ENCODE data around the gene APOBEC3B. TPM values are rescaled to one million over a fixed set of nuclear protein-coding genes. Genes with fewer than 3 reads are reported as not detected.
"Not testable (repeated sequence)": the region's sequence is repeated elsewhere in the genome, so short reads cannot be mapped to it uniquely, and the experiment has no call there.

APOBEC3B gene
- total and polyA plus RNA-seq, 2 experiments from 2014 or later, result 2.2 to 11.0 TPM

DNA sequence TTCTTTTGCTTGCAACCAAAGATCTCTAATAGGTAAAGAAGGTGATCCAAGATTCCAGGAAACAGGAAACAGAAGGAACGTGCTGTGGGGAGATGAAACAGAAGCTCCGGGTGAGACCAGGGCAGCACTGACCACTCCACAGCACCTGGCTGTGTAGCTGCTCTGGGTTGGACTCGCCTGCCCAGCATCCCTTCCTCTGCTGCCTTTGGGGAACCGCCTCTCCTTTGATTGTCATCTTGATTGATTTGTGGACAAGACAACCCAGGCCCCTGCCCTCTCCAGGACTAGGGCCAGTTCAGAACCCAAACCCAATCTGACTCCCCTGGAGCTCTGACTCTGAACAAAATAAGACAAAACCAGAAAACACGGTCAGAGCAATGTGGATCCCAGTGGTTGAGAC lies 39.4 kb upstream of the APOBEC3B start:
- Histone ChIP-seq H3K9me3 (ENCODE audit: low read depth) (no peaks in the 10 kb centered on the region), H3K27ac (no peak overlapping the region), H3K4me3 (no peak overlapping the region), H3K9me2 (replicated peaks; ENCODE audit: insufficient read depth) (no peaks in the 10 kb centered on the region), H3K79me2 (no peaks in the 10 kb centered on the region), H3K4me1 (ENCODE audit: insufficient read depth) (peaks cover 6% of the 10 kb centered on the region), H2AFZ (no peak overlapping the region), H3K36me3 (replicated peaks; ENCODE audit: insufficient read depth, low read depth) (no peaks in the 10 kb centered on the region), H3K4me2 (no peak overlapping the region), H4K20me1 (ENCODE audit: insufficient read depth, poor library complexity, severe bottlenecking) (no peaks in the 10 kb centered on the region), H3K27me3 (peaks cover 3% of the 10 kb centered on the region)
- WGBS (ENCODE audit: low lambda C conversion rate, missing lambda C conversion rate), result 88% methylated on average over 5 of the region's 5 CpGs
- TF ChIP-seq EZH2phosphoT487 (IDR thresholded peaks at IDR 0.05; ENCODE audit: low read depth, severe bottlenecking, unreplicated experiment), result no peak
- no peak for TF ChIP-seq EZH2 (IDR thresholded peaks at IDR 0.05; ENCODE audit: borderline replicate concordance)
- TF ChIP-seq, protein P1, sequence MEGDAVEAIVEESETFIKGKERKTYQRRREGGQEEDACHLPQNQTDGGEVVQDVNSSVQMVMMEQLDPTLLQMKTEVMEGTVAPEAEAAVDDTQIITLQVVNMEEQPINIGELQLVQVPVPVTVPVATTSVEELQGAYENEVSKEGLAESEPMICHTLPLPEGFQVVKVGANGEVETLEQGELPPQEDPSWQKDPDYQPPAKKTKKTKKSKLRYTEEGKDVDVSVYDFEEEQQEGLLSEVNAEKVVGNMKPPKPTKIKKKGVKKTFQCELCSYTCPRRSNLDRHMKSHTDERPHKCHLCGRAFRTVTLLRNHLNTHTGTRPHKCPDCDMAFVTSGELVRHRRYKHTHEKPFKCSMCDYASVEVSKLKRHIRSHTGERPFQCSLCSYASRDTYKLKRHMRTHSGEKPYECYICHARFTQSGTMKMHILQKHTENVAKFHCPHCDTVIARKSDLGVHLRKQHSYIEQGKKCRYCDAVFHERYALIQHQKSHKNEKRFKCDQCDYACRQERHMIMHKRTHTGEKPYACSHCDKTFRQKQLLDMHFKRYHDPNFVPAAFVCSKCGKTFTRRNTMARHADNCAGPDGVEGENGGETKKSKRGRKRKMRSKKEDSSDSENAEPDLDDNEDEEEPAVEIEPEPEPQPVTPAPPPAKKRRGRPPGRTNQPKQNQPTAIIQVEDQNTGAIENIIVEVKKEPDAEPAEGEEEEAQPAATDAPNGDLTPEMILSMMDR (IDR thresholded peaks at IDR 0.05; ENCODE audit: poor library complexity), result no peak
- DNase-seq (ENCODE audit: low spot score), result no peak

DNA sequence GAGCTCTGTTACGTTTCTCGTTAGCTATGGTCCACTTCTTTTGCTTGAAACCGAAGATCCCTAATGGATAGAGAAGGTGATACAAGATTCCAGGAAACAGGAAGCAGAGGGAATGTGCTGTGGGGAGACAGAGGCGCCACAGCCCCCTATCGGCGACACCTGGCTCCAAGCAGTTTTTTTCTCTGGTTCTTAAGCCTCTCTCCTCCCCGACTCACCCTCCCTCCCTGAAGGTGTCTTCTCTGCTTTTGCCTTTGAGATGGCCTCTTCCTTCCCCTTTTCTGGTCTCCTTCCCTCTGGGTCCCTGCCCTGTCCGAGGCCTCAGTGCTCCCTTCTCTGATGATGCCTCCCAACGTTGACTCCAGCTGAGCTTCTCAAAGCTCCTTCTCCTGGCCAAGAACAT lies 38.9 kb upstream of the APOBEC3B start:
- no peak for TF ChIP-seq EZH2phosphoT487 (IDR thresholded peaks at IDR 0.05; ENCODE audit: low read depth, severe bottlenecking, unreplicated experiment)
- WGBS (ENCODE audit: low lambda C conversion rate, missing lambda C conversion rate), result 75% methylated on average over 9 of the region's 9 CpGs

DNA sequence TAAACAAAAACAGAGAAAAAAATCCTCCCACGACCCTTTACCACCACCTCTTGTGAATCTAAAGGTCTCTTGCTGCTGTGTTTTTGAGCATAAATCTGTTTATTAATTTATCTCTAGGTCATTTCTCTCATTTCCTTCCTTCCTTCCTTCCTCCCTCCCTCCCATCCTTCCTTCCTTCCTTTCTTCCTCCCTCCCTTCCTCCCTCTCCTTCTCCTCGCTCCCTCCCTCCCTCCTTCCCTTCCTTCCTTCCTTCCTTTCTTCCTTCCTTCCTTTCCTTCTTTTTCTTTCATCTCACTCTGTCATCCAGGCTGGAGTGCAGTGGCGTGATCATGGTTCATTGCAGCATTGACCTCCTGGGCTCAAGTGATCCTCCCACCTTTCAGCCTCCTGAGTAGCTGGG lies 38.3 kb upstream of the APOBEC3B start:
- 71% methylated on average over 3 of the region's 3 CpGs for WGBS (ENCODE audit: low lambda C conversion rate, missing lambda C conversion rate)

More for the DNA sequence above, 38.9 kb upstream of the APOBEC3B start:
- no peak for DNase-seq (ENCODE audit: low spot score)
- Histone ChIP-seq H2AFZ (no peak overlapping the region), H3K27me3 (peaks cover 3% of the 10 kb centered on the region), H3K79me2 (no peaks in the 10 kb centered on the region), H3K27ac (no peak overlapping the region), H4K20me1 (ENCODE audit: insufficient read depth, poor library complexity, severe bottlenecking) (no peaks in the 10 kb centered on the region), H3K4me1 (ENCODE audit: insufficient read depth) (peaks cover 6% of the 10 kb centered on the region), H3K4me3 (no peak overlapping the region), H3K9me3 (ENCODE audit: low read depth) (no peaks in the 10 kb centered on the region), H3K9me2 (replicated peaks; ENCODE audit: insufficient read depth) (no peaks in the 10 kb centered on the region), H3K36me3 (replicated peaks; ENCODE audit: insufficient read depth, low read depth) (no peaks in the 10 kb centered on the region), H3K4me2 (no peak overlapping the region)

DNA sequence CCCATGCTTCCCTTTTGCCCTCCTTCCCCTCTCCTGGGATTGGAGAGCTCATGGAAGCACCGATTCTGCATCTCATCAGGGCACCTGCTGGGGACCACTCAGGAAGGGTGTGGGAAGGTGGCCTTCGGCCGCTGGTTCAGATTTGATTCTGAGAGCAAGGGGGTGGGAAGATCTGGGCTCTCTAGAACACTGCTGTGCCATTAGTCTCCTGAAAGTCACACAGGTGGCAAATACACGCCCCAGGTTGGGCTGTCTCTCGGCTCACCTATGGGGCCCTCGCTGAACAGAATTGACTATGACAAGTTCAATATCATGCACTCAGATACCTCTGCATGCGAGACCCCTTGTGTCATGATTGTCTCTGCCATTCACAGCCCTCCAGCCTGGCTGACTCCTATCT lies 37.5 kb upstream of the APOBEC3B start:
- Histone ChIP-seq H3K4me1 (ENCODE audit: insufficient read depth) (peaks cover 6% of the 10 kb centered on the region), H3K36me3 (replicated peaks; ENCODE audit: insufficient read depth, low read depth) (no peaks in the 10 kb centered on the region), H3K4me3 (no peak overlapping the region), H3K27ac (no peak overlapping the region), H4K20me1 (ENCODE audit: insufficient read depth, poor library complexity, severe bottlenecking) (no peaks in the 10 kb centered on the region), H3K27me3 (peaks cover 3% of the 10 kb centered on the region), H3K79me2 (no peaks in the 10 kb centered on the region), H2AFZ (no peak overlapping the region), H3K9me3 (ENCODE audit: low read depth) (no peaks in the 10 kb centered on the region), H3K4me2 (no peak overlapping the region), H3K9me2 (replicated peaks; ENCODE audit: insufficient read depth) (no peaks in the 10 kb centered on the region)
- WGBS (ENCODE audit: low lambda C conversion rate, missing lambda C conversion rate), result 94% methylated on average over 7 of the region's 7 CpGs
- TF ChIP-seq EZH2 (IDR thresholded peaks at IDR 0.05; ENCODE audit: borderline replicate concordance), result no peak
- no peak for TF ChIP-seq EZH2phosphoT487 (IDR thresholded peaks at IDR 0.05; ENCODE audit: low read depth, severe bottlenecking, unreplicated experiment)
- TF ChIP-seq, protein P1 (IDR thresholded peaks at IDR 0.05; ENCODE audit: poor library complexity), result no peak
- peak; percentile 3 for DNase-seq (ENCODE audit: low spot score)

More for the DNA sequence above, 38.3 kb upstream of the APOBEC3B start:
- H2AFZ ChIP-seq, result no peak overlapping the region
- TF ChIP-seq, protein P1 (IDR thresholded peaks at IDR 0.05; ENCODE audit: poor library complexity), result no peak
- TF ChIP-seq EZH2phosphoT487 (IDR thresholded peaks at IDR 0.05; ENCODE audit: low read depth, severe bottlenecking, unreplicated experiment) (no peak), EZH2 (IDR thresholded peaks at IDR 0.05; ENCODE audit: borderline replicate concordance) (no peak)
- no peaks in the 10 kb centered on the region for H3K36me3 ChIP-seq (replicated peaks; ENCODE audit: insufficient read depth, low read depth)
- no peak overlapping the region for H3K4me2 ChIP-seq
- no peak overlapping the region for H3K27ac ChIP-seq
- peaks cover 3% of the 10 kb centered on the region for H3K27me3 ChIP-seq
- H3K4me3 ChIP-seq, result no peak overlapping the region
- H3K4me1 ChIP-seq (ENCODE audit: insufficient read depth), result peaks cover 6% of the 10 kb centered on the region
- no peaks in the 10 kb centered on the region for H3K9me3 ChIP-seq (ENCODE audit: low read depth)
- no peak for DNase-seq (ENCODE audit: low spot score)
- no peaks in the 10 kb centered on the region for H3K79me2 ChIP-seq
- H3K9me2 ChIP-seq (replicated peaks; ENCODE audit: insufficient read depth), result no peaks in the 10 kb centered on the region
- H4K20me1 ChIP-seq (ENCODE audit: insufficient read depth, poor library complexity, severe bottlenecking), result no peaks in the 10 kb centered on the region

DNA sequence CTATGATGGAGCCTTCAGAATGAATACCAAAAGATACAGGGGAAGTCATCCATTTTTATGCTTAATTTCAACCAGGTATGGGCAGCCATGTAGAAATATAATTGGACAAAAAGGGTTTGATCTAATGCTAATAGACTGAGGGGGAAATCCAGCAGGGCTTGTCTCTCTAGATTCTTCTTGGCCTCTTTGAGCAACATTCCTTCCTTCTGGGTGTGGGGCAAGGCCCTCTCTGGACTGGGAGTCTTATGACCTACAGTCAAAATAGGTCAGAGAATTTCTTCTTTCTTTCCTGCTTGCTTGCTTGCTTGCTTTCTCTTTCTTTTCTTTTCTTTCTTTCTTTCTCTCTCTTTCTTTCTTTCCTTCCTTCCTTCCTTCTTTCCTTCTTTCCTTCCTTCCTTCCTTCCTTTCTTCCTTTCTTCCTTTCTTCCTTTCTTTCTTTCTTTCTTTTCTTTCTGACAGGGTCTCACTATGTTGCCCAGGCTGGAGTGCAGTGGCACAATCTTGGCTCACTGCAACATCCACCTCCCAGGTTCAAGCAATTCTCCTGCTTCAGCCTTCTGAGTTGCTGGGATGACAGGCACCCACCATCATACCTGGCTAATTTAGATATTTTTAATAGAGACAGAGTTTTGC lies 36.3 kb upstream of the APOBEC3B start:
- H3K4me2 ChIP-seq; H2AFZ ChIP-seq; H3K9me3 ChIP-seq (ENCODE audit: low read depth); H3K4me3 ChIP-seq; H3K27me3 ChIP-seq; H3K79me2 ChIP-seq; H3K36me3 ChIP-seq (replicated peaks; ENCODE audit: insufficient read depth, low read depth); H3K9me2 ChIP-seq (replicated peaks; ENCODE audit: insufficient read depth); H3K4me1 ChIP-seq (ENCODE audit: insufficient read depth); H4K20me1 ChIP-seq (ENCODE audit: insufficient read depth, poor library complexity, severe bottlenecking): not testable (repeated sequence)
- peak overlapping the region; percentile 51 for H3K27ac ChIP-seq
- DNase-seq (ENCODE audit: low spot score), result peak; percentile 8
